Kidney epithelial cell (primary cell): ENCODE measurements around the gene RGS17. TPM values are rescaled to one million over a fixed set of nuclear protein-coding genes. Genes with fewer than 3 reads are reported as not detected.

ENCODE experiments used
- DNase-seq: peaks from one replicate; pipeline ENCODE4 v3.0.0-alpha.2; 2010; ENCODE audit warnings: low read depth
- H3K27me3 ChIP-seq: 2 replicates; pipeline ENCODE4 v1.6.0; 2011; ENCODE audit warnings: low read length; ENCODE audit not compliant: control insufficient read depth, insufficient read depth
- H3K36me3 ChIP-seq: 2 replicates; pipeline ENCODE4 v1.5.1; 2011; ENCODE audit warnings: low read length; ENCODE audit not compliant: control insufficient read depth, insufficient read depth
- H3K4me3 ChIP-seq: 2 replicates; pipeline ENCODE4 v1.5.1; 2011; ENCODE audit warnings: low read depth, mild to moderate bottlenecking, control low read depth, low read length
- total RNA-seq: library from RNA; depleted of rRNA; stranded (reverse); fragments of >200 nt; gene quantifications from 2 replicates; pipeline ENCODE4 v1.2.3, GENCODE V29; 2015
- TF ChIP-seq, protein P1 (sequence below): IDR thresholded peaks from 2 replicates; pipeline ENCODE4 v1.5.1; 2011; ENCODE audit warnings: mild to moderate bottlenecking, moderate library complexity, low read length, control low read depth, inconsistent platforms; ENCODE audit not compliant: insufficient read depth, poor library complexity, severe bottlenecking

The RGS17 gene
- total RNA-seq, 1 donor from 2014 or later = 11.2 TPM

DNA sequence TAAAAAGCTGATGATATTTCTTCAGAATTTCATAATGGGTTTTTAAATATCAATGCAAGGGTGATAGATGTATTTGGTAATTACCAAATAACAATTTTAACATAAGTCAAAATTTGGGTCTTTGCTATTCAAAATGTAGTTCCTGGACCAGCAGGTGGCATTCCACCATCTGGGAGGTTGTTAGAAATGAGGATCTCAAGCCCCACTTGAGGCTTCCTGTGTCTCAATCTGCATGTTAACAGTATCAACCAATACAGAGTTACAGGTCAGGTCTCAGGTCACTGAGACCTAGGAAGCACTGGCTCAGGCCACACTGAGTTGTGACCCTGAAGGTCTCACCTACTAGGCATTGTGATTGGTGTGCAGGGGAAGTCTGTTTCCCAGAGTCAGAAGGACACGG is 71.3 kb downstream of the RGS17 start:
- Histone ChIP-seq H3K36me3 (no peaks in the 10 kb centered on the region), H3K27me3 (no peaks in the 10 kb centered on the region), H3K4me3 (no peak overlapping the region)
- TF ChIP-seq, protein P1, sequence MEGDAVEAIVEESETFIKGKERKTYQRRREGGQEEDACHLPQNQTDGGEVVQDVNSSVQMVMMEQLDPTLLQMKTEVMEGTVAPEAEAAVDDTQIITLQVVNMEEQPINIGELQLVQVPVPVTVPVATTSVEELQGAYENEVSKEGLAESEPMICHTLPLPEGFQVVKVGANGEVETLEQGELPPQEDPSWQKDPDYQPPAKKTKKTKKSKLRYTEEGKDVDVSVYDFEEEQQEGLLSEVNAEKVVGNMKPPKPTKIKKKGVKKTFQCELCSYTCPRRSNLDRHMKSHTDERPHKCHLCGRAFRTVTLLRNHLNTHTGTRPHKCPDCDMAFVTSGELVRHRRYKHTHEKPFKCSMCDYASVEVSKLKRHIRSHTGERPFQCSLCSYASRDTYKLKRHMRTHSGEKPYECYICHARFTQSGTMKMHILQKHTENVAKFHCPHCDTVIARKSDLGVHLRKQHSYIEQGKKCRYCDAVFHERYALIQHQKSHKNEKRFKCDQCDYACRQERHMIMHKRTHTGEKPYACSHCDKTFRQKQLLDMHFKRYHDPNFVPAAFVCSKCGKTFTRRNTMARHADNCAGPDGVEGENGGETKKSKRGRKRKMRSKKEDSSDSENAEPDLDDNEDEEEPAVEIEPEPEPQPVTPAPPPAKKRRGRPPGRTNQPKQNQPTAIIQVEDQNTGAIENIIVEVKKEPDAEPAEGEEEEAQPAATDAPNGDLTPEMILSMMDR = peak; percentile 20
- no peak for DNase-seq

DNA sequence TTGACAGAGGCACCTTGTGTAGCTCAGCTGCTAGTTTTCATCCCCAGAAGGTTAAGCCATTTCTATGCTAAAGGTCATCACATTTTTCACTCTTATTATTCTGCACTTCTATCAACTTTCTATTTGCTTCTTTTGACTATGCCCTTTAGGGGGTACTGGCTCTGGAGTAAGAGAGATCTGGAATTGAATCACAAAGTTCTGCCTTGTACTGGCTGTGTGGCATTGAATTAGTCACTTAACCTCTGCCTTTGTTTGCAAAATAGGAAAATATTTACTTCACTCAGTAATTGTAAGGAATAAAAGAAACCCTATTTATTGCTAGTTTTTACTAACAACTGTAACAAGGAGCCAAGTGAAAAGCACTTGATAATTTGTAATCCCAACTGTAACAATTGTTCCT is 71.8 kb downstream of the RGS17 start:
- Histone ChIP-seq H3K27me3 (no peaks in the 10 kb centered on the region), H3K4me3 (no peak overlapping the region), H3K36me3 (no peaks in the 10 kb centered on the region)
- DNase-seq = no peak
- TF ChIP-seq, protein P1 = no peak

DNA sequence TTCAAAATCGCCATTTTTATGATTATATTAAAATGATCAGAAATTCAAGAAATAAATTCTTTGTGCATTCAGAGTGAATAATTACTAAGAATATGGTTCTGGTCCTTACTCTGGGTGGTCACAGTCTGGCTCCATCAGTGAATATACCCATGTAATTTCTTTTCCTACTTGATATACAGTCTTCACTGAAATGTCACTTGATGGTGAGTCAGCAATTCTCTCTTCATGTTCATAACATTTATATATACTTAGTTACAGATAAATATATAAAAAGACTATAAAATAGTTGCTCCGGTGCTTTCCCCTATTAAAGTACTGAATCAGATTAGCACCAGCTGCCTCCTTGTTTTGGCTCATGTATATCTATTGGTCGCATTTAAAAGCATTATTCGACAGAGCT is 72.2 kb downstream of the RGS17 start:
- no peaks in the 10 kb centered on the region for H3K36me3 ChIP-seq
- TF ChIP-seq, protein P1 = no peak
- no peak overlapping the region for H3K4me3 ChIP-seq
- H3K27me3 ChIP-seq = no peaks in the 10 kb centered on the region
- no peak for DNase-seq

DNA sequence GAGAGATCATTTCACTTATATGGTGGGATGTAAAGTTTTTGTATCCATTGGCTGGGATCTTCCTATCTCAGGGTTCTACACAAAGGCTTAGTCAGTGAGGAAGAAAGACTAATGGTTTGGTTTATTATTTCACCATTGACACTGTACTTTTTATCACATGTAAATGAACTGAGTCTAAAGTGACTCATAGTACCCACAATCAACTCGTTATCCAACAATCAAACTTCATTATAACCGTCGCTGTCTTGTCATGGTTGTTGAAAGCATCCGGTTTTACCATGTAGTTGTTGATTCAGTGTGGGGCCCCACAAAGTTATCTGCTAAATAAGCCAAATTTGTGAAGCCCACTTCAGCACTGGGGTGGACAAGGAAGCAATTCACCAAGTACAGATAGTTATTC is 72.8 kb downstream of the RGS17 start:
- no peak overlapping the region for H3K4me3 ChIP-seq
- H3K36me3 ChIP-seq = no peaks in the 10 kb centered on the region
- DNase-seq = no peak
- TF ChIP-seq, protein P1 = no peak
- no peaks in the 10 kb centered on the region for H3K27me3 ChIP-seq

DNA sequence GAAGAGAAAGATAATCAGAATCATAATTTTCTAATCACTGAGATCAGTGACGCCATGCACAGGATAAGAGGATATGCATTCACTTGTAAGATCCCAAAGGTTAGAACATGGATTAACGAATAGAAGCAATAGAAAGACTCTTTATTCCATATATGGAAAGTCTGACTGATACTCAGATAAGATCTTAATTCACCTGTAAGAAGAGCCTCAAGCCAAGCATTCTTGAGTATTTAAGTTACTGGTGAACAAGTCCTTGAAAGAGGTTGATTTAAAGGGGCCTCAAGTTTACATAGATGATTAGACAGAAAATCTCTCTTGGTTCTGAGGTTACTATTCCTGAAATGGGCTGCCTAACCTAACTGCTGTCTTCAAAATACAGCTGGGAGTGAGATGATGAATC is 74.8 kb downstream of the RGS17 start:
- TF ChIP-seq, protein P1 = no peak
- no peak for DNase-seq
- no peak overlapping the region for H3K4me3 ChIP-seq
- no peaks in the 10 kb centered on the region for H3K36me3 ChIP-seq
- no peaks in the 10 kb centered on the region for H3K27me3 ChIP-seq

DNA sequence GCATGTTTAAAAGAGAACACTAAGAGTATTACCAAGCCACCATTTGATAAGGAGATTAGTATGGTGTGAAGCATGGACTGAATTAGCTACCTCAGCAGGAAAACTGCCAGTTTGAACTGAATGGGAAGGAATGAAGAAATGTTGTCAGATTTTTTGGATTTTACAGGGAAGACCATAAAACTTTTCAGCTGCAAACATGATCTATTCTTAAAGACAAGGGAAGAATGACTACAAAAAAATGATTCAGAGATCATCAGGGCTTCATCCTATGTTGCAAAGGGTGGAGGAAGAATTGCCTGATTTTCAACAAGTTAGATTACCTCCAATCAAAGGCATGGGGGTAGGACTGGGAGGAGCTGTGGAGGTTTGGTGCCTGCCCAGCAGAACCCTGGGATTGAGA is 79.3 kb downstream of the RGS17 start:
- no peaks in the 10 kb centered on the region for H3K36me3 ChIP-seq
- TF ChIP-seq, protein P1 = no peak
- H3K4me3 ChIP-seq = no peak overlapping the region
- no peak for DNase-seq
- no peaks in the 10 kb centered on the region for H3K27me3 ChIP-seq
